Vagina (tissue), 2 donors: ENCODE results near the gene SAMD3.
"Not testable (repeated sequence)": the region's sequence is repeated elsewhere in the genome, so short reads cannot be mapped to it uniquely, and the experiment has no call there.

ENCODE experiments used
- POLR2A ChIP-seq, 2 donors: fragments of 450-650 bp; IDR thresholded peaks; one replicate each; pipeline ENCODE4 v1.6.1; 2017; ENCODE audit warnings: antibody characterized with exemption in 2 of 2, mild to moderate bottlenecking in 2 of 2, moderate library complexity in 2 of 2
- POLR2AphosphoS5 ChIP-seq, 2 donors: sonication (generic); formaldehyde crosslinking; IDR thresholded peaks; one replicate each; pipeline ENCODE4 v1.9.0; 2017; ENCODE audit warnings: antibody characterized with exemption in 2 of 2, mild to moderate bottlenecking in 2 of 2, low read depth in 1 of 2; ENCODE audit not compliant: insufficient read depth in 1 of 2
- TF ChIP-seq, protein P1 (sequence below), 3 experiments: fragments of 450-650 bp in 2 of 3; fragments of 200-600 bp in 1 of 3; sonication (generic) in 1 of 3; IDR thresholded peaks; one replicate each; pipeline ENCODE4 v1.5.1; 2017 to 2019; ENCODE audit warnings: antibody characterized with exemption in 3 of 3, mild to moderate bottlenecking in 2 of 3, moderate library complexity in 2 of 3

DNA sequence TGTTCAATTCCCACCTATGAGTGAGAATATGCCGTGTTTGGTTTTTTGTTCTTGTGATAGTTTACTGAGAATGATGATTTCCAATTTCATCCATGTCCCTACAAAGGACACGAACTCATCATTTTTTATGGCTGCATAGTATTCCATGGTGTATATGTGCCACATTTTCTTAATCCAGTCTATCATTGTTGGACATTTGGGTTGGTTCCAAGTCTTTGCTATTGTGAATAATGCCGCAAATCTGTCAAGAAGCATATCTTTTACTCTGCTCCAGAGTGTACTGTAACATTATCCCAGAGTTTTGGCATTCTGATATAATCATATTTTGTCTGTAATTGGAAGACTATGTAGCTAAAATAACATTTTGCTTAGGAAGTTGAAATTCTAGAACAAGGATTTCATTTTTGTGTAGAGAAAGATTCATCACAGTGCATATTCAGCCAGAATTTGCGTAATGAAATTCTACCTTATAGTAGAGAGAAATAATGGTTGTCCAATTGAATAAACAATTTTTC is 105.5 kb downstream of the SAMD3 start:
- TF ChIP-seq, protein P1, sequence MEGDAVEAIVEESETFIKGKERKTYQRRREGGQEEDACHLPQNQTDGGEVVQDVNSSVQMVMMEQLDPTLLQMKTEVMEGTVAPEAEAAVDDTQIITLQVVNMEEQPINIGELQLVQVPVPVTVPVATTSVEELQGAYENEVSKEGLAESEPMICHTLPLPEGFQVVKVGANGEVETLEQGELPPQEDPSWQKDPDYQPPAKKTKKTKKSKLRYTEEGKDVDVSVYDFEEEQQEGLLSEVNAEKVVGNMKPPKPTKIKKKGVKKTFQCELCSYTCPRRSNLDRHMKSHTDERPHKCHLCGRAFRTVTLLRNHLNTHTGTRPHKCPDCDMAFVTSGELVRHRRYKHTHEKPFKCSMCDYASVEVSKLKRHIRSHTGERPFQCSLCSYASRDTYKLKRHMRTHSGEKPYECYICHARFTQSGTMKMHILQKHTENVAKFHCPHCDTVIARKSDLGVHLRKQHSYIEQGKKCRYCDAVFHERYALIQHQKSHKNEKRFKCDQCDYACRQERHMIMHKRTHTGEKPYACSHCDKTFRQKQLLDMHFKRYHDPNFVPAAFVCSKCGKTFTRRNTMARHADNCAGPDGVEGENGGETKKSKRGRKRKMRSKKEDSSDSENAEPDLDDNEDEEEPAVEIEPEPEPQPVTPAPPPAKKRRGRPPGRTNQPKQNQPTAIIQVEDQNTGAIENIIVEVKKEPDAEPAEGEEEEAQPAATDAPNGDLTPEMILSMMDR (IDR thresholded peaks at IDR 0.05) = not testable (repeated sequence)
- not testable (repeated sequence) for TF ChIP-seq POLR2A (IDR thresholded peaks at IDR 0.05); POLR2AphosphoS5 (IDR thresholded peaks at IDR 0.05; ENCODE audit: insufficient read depth in 1 of 2, low read depth in 1 of 2)
